IMR-90 (cell line): ENCODE data around the gene C6orf120. TPM values are rescaled to one million over a fixed set of nuclear protein-coding genes. Genes with fewer than 3 reads are reported as not detected.

ENCODE experiments used
- ATAC-seq: fragments of 200-7000 bp; cut with Tn5 transposase; 2 replicates; pipeline ENCODE4 v1.9.1; 2020; ENCODE audit warnings: low read depth, mild to moderate bottlenecking, moderate library complexity
- BruUV-seq: library from RNA; stranded (reverse); fragments of 400-500 nt; replicated peaks from 2 replicates; lab custom pipeline; 2021; lab: Mats Ljungman, UMichigan
- CTCF ChIA-PET: fragments of 300-600 bp; formaldehyde crosslinking; extraction: SDS; loops from one replicate; lab custom pipeline; 2021; ENCODE audit warnings: antibody characterized with exemption; lab: Yijun Ruan, JAX
- POLR2A ChIA-PET: fragments of 300-600 bp; sonication (Branson Sonifier 250); formaldehyde crosslinking; loops from one replicate; lab custom pipeline; 2022; ENCODE audit warnings: antibody characterized with exemption; ENCODE audit not compliant: unreplicated experiment; lab: Charles Lee
- DNase-seq: peaks from one replicate; pipeline ENCODE4 v3.0.0; 2013
- H2AFZ ChIP-seq: replicated peaks from 2 replicates; pipeline ENCODE3; 2013; ENCODE audit warnings: low read length, mild to moderate bottlenecking; ENCODE audit not compliant: poor library complexity
- H2AK5ac ChIP-seq: 2 replicates; pipeline ENCODE4 v1.6.1; 2013; ENCODE audit warnings: low read depth, low read length, inconsistent platforms
- H2AK9ac ChIP-seq: replicated peaks from 2 replicates; pipeline ENCODE3; 2013; ENCODE audit warnings: mild to moderate bottlenecking, low read depth, low read length, moderate library complexity; ENCODE audit not compliant: poor library complexity
- H2BK120ac ChIP-seq: 2 replicates; pipeline ENCODE4 v1.6.1; 2013; ENCODE audit warnings: low read depth, low read length, inconsistent platforms
- H2BK15ac ChIP-seq: 3 replicates; pipeline ENCODE4 v1.6.1; 2013; ENCODE audit warnings: low read depth, low read length, inconsistent platforms
- H2BK20ac ChIP-seq: 2 replicates; pipeline ENCODE4 v1.6.1; 2013; ENCODE audit warnings: low read depth, mild to moderate bottlenecking, inconsistent platforms, low read length, moderate library complexity
- H2BK5ac ChIP-seq: 2 replicates; pipeline ENCODE4 v1.6.1; 2013; ENCODE audit warnings: mild to moderate bottlenecking, low read depth, low read length, inconsistent platforms; ENCODE audit not compliant: poor library complexity, severe bottlenecking
- H3K14ac ChIP-seq: replicated peaks from 2 replicates; pipeline ENCODE4 v1.6.1; 2013; ENCODE audit warnings: low read depth, low read length, inconsistent platforms
- H3K18ac ChIP-seq: 2 replicates; pipeline ENCODE4 v1.6.1; 2013; ENCODE audit warnings: low read depth, low read length, control low read depth
- H3K23ac ChIP-seq: 2 replicates; pipeline ENCODE4 v1.6.1; 2013; ENCODE audit warnings: low read depth, low read length, inconsistent platforms
- H3K27ac ChIP-seq: 2 replicates; pipeline ENCODE4 v1.5.1; 2013; ENCODE audit warnings: mild to moderate bottlenecking, control low read depth, low read length; ENCODE audit not compliant: insufficient read depth
- H3K27me3 ChIP-seq: 2 replicates; pipeline ENCODE4 v1.6.1; 2013; ENCODE audit warnings: low read length; ENCODE audit not compliant: control insufficient read depth, insufficient read depth
- H3K36me3 ChIP-seq: 2 replicates; pipeline ENCODE4 v1.6.1; 2013; ENCODE audit warnings: low read length, mixed read lengths; ENCODE audit not compliant: control insufficient read depth, insufficient read depth
- H3K4ac ChIP-seq: 2 replicates; pipeline ENCODE4 v1.6.1; 2013; ENCODE audit warnings: low read depth, low read length, inconsistent platforms
- H3K4me1 ChIP-seq: 2 replicates; pipeline ENCODE4 v1.6.1; 2013; ENCODE audit warnings: low read length, mixed read lengths; ENCODE audit not compliant: control insufficient read depth, insufficient read depth
- H3K4me2 ChIP-seq: 2 replicates; pipeline ENCODE4 v1.6.1; 2013; ENCODE audit warnings: low read depth, mild to moderate bottlenecking, control low read depth, low read length, moderate library complexity
- H3K4me3 ChIP-seq: 2 replicates; pipeline ENCODE4 v1.5.1; 2013; ENCODE audit warnings: low read depth, mild to moderate bottlenecking, control low read depth, low read length, moderate library complexity; ENCODE audit not compliant: insufficient read depth
- H3K56ac ChIP-seq: 2 replicates; pipeline ENCODE4 v1.6.1; 2013; ENCODE audit warnings: low read length, inconsistent platforms; ENCODE audit not compliant: insufficient read depth; ENCODE audit errors: extremely low read depth
- H3K79me1 ChIP-seq, 2 experiments: 2 replicates each; pipeline ENCODE4 v1.6.1; 2013; ENCODE audit warnings: low read length in 2 of 2, inconsistent platforms in 1 of 2, low read depth in 1 of 2
- H3K9ac ChIP-seq: 2 replicates; pipeline ENCODE4 v1.6.1; 2013; ENCODE audit warnings: low read depth, low read length, control low read depth
- H3K9me1 ChIP-seq: 2 replicates; pipeline ENCODE4 v1.6.1; 2013; ENCODE audit warnings: low read length, inconsistent platforms; ENCODE audit not compliant: insufficient read depth
- H3K9me3 ChIP-seq: 2 replicates; pipeline ENCODE4 v1.6.1; 2013; ENCODE audit warnings: low read length; ENCODE audit not compliant: control insufficient read depth, insufficient read depth
- H4K20me1 ChIP-seq: 2 replicates; pipeline ENCODE4 v1.6.1; 2013; ENCODE audit warnings: low read length, inconsistent platforms; ENCODE audit not compliant: insufficient read depth
- H4K5ac ChIP-seq: 2 replicates; pipeline ENCODE4 v1.6.1; 2013; ENCODE audit warnings: mild to moderate bottlenecking, low read depth, low read length, control low read depth
- H4K8ac ChIP-seq, 2 experiments: 2 replicates each; pipeline ENCODE4 v1.6.1; 2013; ENCODE audit warnings: low read depth in 2 of 2, low read length in 2 of 2, control low read depth in 1 of 2, inconsistent platforms in 1 of 2
- H4K91ac ChIP-seq: 2 replicates; pipeline ENCODE4 v1.6.1; 2013; ENCODE audit warnings: low read depth, low read length, inconsistent platforms; ENCODE audit not compliant: insufficient read depth
- BHLHE40 ChIP-seq: fragments of 150-350 bp; IDR thresholded peaks from 2 replicates; pipeline ENCODE4 v1.6.1; 2016; ENCODE audit warnings: mild to moderate bottlenecking, low read depth, low read length
- CEBPB ChIP-seq: IDR thresholded peaks from 2 replicates; pipeline ENCODE4 v1.6.1; 2012; ENCODE audit warnings: low read depth, low read length, improper control_type of control experiment
- CHD1 ChIP-seq: IDR thresholded peaks from 2 replicates; pipeline ENCODE4 v1.6.1; 2012; ENCODE audit warnings: low read depth, low read length, improper control_type of control experiment
- CTCF ChIP-seq: conservative IDR thresholded peaks from 2 replicates; pipeline ENCODE4 v1.5.1; 2012; ENCODE audit warnings: mild to moderate bottlenecking, low read depth, low read length, improper control_type of control experiment
- ELK1 ChIP-seq: fragments of 150-350 bp; IDR thresholded peaks from 2 replicates; pipeline ENCODE4 v1.6.1; 2016; ENCODE audit warnings: low read depth, mild to moderate bottlenecking, low read length, moderate library complexity, borderline replicate concordance
- FOS ChIP-seq: fragments of 150-350 bp; IDR thresholded peaks from 2 replicates; pipeline ENCODE4 v1.6.1; 2016; ENCODE audit warnings: low read depth, low read length
- MAFK ChIP-seq: IDR thresholded peaks from 2 replicates; pipeline ENCODE4 v1.6.1; 2012; ENCODE audit warnings: low read depth, low read length, improper control_type of control experiment
- MAZ ChIP-seq: IDR thresholded peaks from 2 replicates; pipeline ENCODE4 v1.6.1; 2012; ENCODE audit warnings: low read depth, mild to moderate bottlenecking, low read length, improper control_type of control experiment, moderate library complexity, borderline replicate concordance
- MXI1 ChIP-seq: IDR thresholded peaks from 2 replicates; pipeline ENCODE4 v1.6.1; 2012; ENCODE audit warnings: low read depth, mild to moderate bottlenecking, low read length, moderate library complexity, borderline replicate concordance
- NFE2L2 ChIP-seq: fragments of 150-350 bp; IDR thresholded peaks from 2 replicates; pipeline ENCODE4 v1.6.1; 2016; ENCODE audit warnings: low read depth, mild to moderate bottlenecking, low read length
- POLR2A ChIP-seq: IDR thresholded peaks from 2 replicates; pipeline ENCODE4 v1.6.1; 2012; ENCODE audit warnings: mild to moderate bottlenecking, low read depth, low read length
- RAD21 ChIP-seq: IDR thresholded peaks from 2 replicates; pipeline ENCODE4 v1.6.1; 2012; ENCODE audit warnings: low read length, improper control_type of control experiment
- RFX5 ChIP-seq: IDR thresholded peaks from 2 replicates; pipeline ENCODE4 v1.8.0; 2012; ENCODE audit warnings: low read depth, mild to moderate bottlenecking, low read length, moderate library complexity
- SMC3 ChIP-seq: fragments of 150-350 bp; IDR thresholded peaks from 2 replicates; pipeline ENCODE4 v1.6.1; 2016; ENCODE audit warnings: low read depth, mild to moderate bottlenecking, antibody characterized with exemption, low read length, moderate library complexity
- WGBS, 2 experiments: methylation state at CpG; one replicate each; pipeline versions ENCODE4 v1.1.5 to v1.1.7; 2013; ENCODE audit warnings: missing lambda C conversion rate in 2 of 2; ENCODE audit not compliant: insufficient read length in 1 of 2; ENCODE audit errors: extremely low coverage in 2 of 2; 5-methylcytosine and 5-hydroxymethylcytosine counted together
- dilution Hi-C: fragments of 300-500 bp; cut with HindIII; formaldehyde crosslinking; loops from one replicate; pipeline ENCODE4 v1.14.3; 2018; ENCODE audit warnings: low sequenced_read_pairs; ENCODE audit not compliant: unreplicated experiment
- in situ Hi-C: fragments of 300-500 bp; cut with MboI; formaldehyde crosslinking; loops from 3 replicates; pipeline ENCODE4 v1.14.3; 2019; ENCODE audit warnings: low sequenced_read_pairs, inconsistent platforms, mixed read lengths
- intact Hi-C: fragments of 100-400 bp; cut with micrococcal nuclease; formaldehyde crosslinking; loops from 2 replicates; pipeline ENCODE4 v1.10.0; 2022
- polyA plus RNA-seq, 3 experiments: library from polyadenylated mRNA; depleted of rRNA; stranded (reverse); fragments of >200 nt; gene quantifications; 2 replicates each; pipeline ENCODE4 v1.2.3, GENCODE V29; 2012; ENCODE audit warnings: low replicate concordance in 1 of 3
- total RNA-seq: library from RNA; depleted of rRNA; stranded (reverse); fragments of >200 nt; gene quantifications from 2 replicates; pipeline ENCODE4 v1.2.3, GENCODE V29; 2012

Gene C6orf120
- total and polyA plus RNA-seq, 2 of the 4 experiments (the other 2 are of a cell fraction): 21.4 to 26.7 TPM

GRCh38 chr6:169692516-169692915 is 9.4 kb upstream of the C6orf120 start:
- TF ChIP-seq CEBPB (no peak), NFE2L2 (no peak), ELK1 (no peak), MXI1 (no peak), MAZ (no peak), CHD1 (no peak), BHLHE40 (no peak), POLR2A (no peak), MAFK (no peak), RAD21 (no peak), FOS (no peak), CTCF (no peak), RFX5 (no peak), SMC3 (no peak)
- no peak overlapping the region for H3K56ac ChIP-seq
- 100% methylated on average over 1 of the region's 3 CpGs; no CpG with 5 or more reads in 1 of the 2 experiments for WGBS, 2 experiments
- ATAC-seq: no peak
- H2BK15ac ChIP-seq: no peak overlapping the region
- peaks cover 8% of the 10 kb centered on the region for H3K36me3 ChIP-seq
- in situ Hi-C loops: no loop called here
- H4K5ac ChIP-seq: no peak overlapping the region
- peaks cover 7% of the 10 kb centered on the region for H3K9me1 ChIP-seq
- peaks cover 18 to 42% of the 10 kb centered on the region in 2 experiments for H3K79me1 ChIP-seq
- H3K4me3 ChIP-seq: no peak overlapping the region
- H3K18ac ChIP-seq: no peak overlapping the region
- peaks cover 3% of the 10 kb centered on the region; the same call in 1 of the 2 replicates for H4K20me1 ChIP-seq
- no peak overlapping the region for H2AFZ ChIP-seq
- dilution Hi-C loops: no loop called here
- no peak overlapping the region for H2BK20ac ChIP-seq
- DNase-seq: no peak
- H3K23ac ChIP-seq: no peak overlapping the region
- no peak overlapping the region for H3K9ac ChIP-seq
- H4K8ac ChIP-seq: no peak overlapping the region
- CTCF ChIA-PET: no interaction called here
- H2AK9ac ChIP-seq: no peak overlapping the region
- peaks cover 4% of the 10 kb centered on the region for H3K4me1 ChIP-seq
- no peak overlapping the region for H3K4ac ChIP-seq
- no peak overlapping the region for H3K27ac ChIP-seq
- POLR2A ChIA-PET: no interaction called here
- BruUV-seq: no TSS peak
- no peak overlapping the region for H2AK5ac ChIP-seq
- H2BK120ac ChIP-seq: no peak overlapping the region
- H2BK5ac ChIP-seq: no peak overlapping the region
- no peaks in the 10 kb centered on the region for H3K27me3 ChIP-seq
- H3K4me2 ChIP-seq: no peak overlapping the region
- peaks cover 4% of the 10 kb centered on the region; the same call in 1 of the 2 replicates for H3K9me3 ChIP-seq
- no peak overlapping the region for H3K14ac ChIP-seq
- intact Hi-C loops: no loop called here
- H4K91ac ChIP-seq: no peak overlapping the region
